MCF 10A (cell line): Measurements from ENCODE around the gene FABP3. TPM values are rescaled to one million over a fixed set of nuclear protein-coding genes. Genes with fewer than 3 reads are reported as not detected.

Experiments
- BruUV-seq: library from RNA; stranded (reverse); fragments of 400-500 nt; replicated peaks from 2 replicates; lab custom pipeline; 2021; lab: Mats Ljungman, UMichigan
- CTCF ChIA-PET: fragments of 300-600 bp; sonication (Branson Sonifier 250); formaldehyde crosslinking; extraction: SDS; loops from one replicate; lab custom pipeline; 2021; ENCODE audit warnings: antibody characterized with exemption, inconsistent platforms; lab: Yijun Ruan, JAX
- POLR2A ChIA-PET: fragments of 300-600, 350-650 bp; sonication (Branson Sonifier 250); formaldehyde crosslinking; extraction: SDS; loops from one replicate; lab custom pipeline; 2020; ENCODE audit warnings: antibody characterized with exemption, inconsistent platforms; lab: Yijun Ruan, JAX
- DNase-seq: peaks from one replicate; pipeline ENCODE4 v3.0.0-alpha.2; 2018; ENCODE audit not compliant: unreplicated experiment
- H3K27ac Mint-ChIP-seq: one replicate; pipeline ENCODE4 v1.8.0; 2022; ENCODE audit warnings: mild to moderate bottlenecking, low read depth, mixed read lengths; ENCODE audit not compliant: unreplicated experiment
- H3K27me3 Mint-ChIP-seq: one replicate; pipeline ENCODE4 v1.8.0; 2022; ENCODE audit warnings: mixed read lengths; ENCODE audit not compliant: insufficient read depth, unreplicated experiment
- H3K36me3 Mint-ChIP-seq: one replicate; pipeline ENCODE4 v1.8.0; 2022; ENCODE audit warnings: mild to moderate bottlenecking, moderate library complexity, mixed read lengths; ENCODE audit not compliant: insufficient read depth, unreplicated experiment
- H3K4me1 Mint-ChIP-seq: one replicate; pipeline ENCODE4 v1.8.0; 2022; ENCODE audit warnings: mixed read lengths; ENCODE audit not compliant: insufficient read depth, unreplicated experiment
- H3K4me3 Mint-ChIP-seq: one replicate; pipeline ENCODE4 v1.8.0; 2022; ENCODE audit warnings: mild to moderate bottlenecking, moderate library complexity, mixed read lengths; ENCODE audit not compliant: unreplicated experiment
- H3K9me3 Mint-ChIP-seq: one replicate; pipeline ENCODE4 v1.8.0; 2022; ENCODE audit warnings: mixed read lengths; ENCODE audit not compliant: unreplicated experiment
- CTCF ChIP-seq: fragments of 200-600 bp; IDR thresholded peaks from one replicate; pipeline ENCODE4 v1.8.0; 2022; ENCODE audit warnings: antibody characterized with exemption, mild to moderate bottlenecking; ENCODE audit not compliant: unreplicated experiment
- intact Hi-C: fragments of 100-400 bp; cut with micrococcal nuclease; formaldehyde crosslinking; loops from 2 replicates; pipeline ENCODE4 v1.14.1; 2022
- total RNA-seq: library from RNA; stranded (reverse); gene quantifications from 2 replicates; pipeline ENCODE4 v1.2.3, GENCODE V29; 2022

FABP3 gene
- total RNA-seq, 1 experiment from 2014 or later, result not detected

GRCh38 chr1:31326461-31326860, 46.4 kb downstream of the FABP3 start:
- peak overlapping the region; percentile 57 for H3K27ac Mint-ChIP-seq
- no peak overlapping the region for H3K4me3 Mint-ChIP-seq
- ChIA-PET POLR2A (interaction anchor here (1.0 to 1.4 kb wide), 4 partner anchors 9 to 30 kb away, joined by 3 to 5 read pairs (median 4); partner anchors contain the start of genes SNRNP40 and ZCCHC17), CTCF (interaction anchor here (1.0 to 2.6 kb wide), 4 partner anchors 9 to 164 kb away, joined by 3 to 13 read pairs (median 5); no protein-coding TSS in a partner anchor)
- BruUV-seq, result no TSS peak
- intact Hi-C loops, result no loop called here
- no peaks in the 10 kb centered on the region for H3K9me3 Mint-ChIP-seq
- H3K36me3 Mint-ChIP-seq, result peaks cover 13% of the 10 kb centered on the region
- peaks cover 12% of the 10 kb centered on the region for H3K4me1 Mint-ChIP-seq
- H3K27me3 Mint-ChIP-seq, result no peaks in the 10 kb centered on the region
- no peak for DNase-seq
- TF ChIP-seq CTCF, result no peak

DNA sequence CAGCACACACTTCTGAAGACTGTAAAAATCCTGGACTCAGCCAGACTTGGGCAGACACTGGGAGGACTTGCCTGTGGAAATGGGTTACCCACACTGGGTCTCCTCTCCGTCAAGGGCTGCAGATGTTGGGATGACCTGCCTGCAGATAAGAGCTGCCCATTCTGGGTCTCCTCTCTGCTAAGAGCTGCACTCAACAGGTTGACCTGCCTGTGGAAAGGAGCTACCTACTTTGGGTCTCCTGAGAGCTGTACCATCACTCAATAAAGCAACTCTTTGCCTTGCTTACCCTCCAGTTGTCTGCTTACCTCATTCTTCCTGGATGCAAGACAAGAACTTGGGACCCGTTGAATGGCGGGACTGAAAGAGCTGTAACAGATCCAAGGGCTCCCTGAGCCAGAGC, 47.9 kb downstream of the FABP3 start:
- POLR2A ChIA-PET, result no interaction called here
- no peak overlapping the region for H3K4me3 Mint-ChIP-seq
- TF ChIP-seq CTCF, result no peak
- no peak for DNase-seq
- H3K27ac Mint-ChIP-seq, result no peak overlapping the region
- H3K4me1 Mint-ChIP-seq, result peaks cover 12% of the 10 kb centered on the region
- intact Hi-C loops, result no loop called here
- H3K36me3 Mint-ChIP-seq, result peaks cover 19% of the 10 kb centered on the region
- no TSS peak for BruUV-seq
- no peaks in the 10 kb centered on the region for H3K27me3 Mint-ChIP-seq
- H3K9me3 Mint-ChIP-seq, result no peaks in the 10 kb centered on the region
- CTCF ChIA-PET, result interaction anchor here (1.7 to 2.6 kb wide), 2 partner anchors 11 to 141 kb away, joined by 6 to 13 read pairs; no protein-coding TSS in a partner anchor

DNA sequence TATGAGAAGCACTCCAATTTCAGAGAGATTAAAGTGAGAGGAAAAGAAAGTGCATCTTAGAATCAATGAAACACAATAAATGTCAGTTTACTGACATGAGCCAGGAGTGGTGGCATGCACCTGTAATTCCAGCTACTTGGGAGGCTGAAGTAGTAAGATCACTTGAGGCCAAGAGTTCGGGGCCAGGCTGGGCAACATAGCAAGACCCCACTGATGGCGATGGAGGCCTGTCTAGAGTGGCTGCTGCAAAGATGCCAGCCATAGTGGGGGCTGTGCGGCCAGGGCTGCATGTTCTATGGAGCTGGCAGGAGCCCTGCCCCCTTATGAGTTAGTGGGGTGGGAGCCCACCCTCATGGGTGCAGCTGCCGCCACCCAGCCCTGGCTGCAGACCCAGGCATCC, 48.8 kb downstream of the FABP3 start:
- no peak overlapping the region for H3K4me3 Mint-ChIP-seq
- H3K4me1 Mint-ChIP-seq, result peaks cover 12% of the 10 kb centered on the region
- no peaks in the 10 kb centered on the region for H3K9me3 Mint-ChIP-seq
- POLR2A ChIA-PET, result no interaction called here
- no peaks in the 10 kb centered on the region for H3K27me3 Mint-ChIP-seq
- H3K27ac Mint-ChIP-seq, result no peak overlapping the region
- DNase-seq, result no peak
- no TSS peak for BruUV-seq
- CTCF ChIA-PET, result no interaction called here
- no peak for TF ChIP-seq CTCF
- intact Hi-C loops, result no loop called here
- H3K36me3 Mint-ChIP-seq, result peaks cover 23% of the 10 kb centered on the region

DNA sequence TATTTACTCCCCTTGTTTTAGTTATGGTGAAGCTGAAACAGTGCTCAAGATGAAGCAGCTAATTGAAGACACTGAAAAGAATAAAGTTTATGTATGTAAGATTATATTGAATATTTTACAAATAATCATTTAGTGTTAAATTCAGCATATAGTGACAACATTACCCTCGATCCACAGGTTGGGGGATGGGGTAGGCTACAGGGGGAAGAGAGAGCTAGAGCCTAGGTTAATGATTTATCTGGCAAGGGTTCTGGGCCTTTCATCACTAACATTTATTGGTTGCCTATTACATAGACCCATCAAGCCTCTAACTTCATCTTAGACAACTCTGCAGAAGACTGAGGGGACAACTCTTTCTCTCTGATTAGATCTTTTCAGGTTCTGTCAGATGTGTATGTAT, 54.7 kb downstream of the FABP3 start:
- POLR2A ChIA-PET, result interaction anchor here (0.6 to 2.0 kb wide), 3 partner anchors 8 to 156 kb away, joined by 3 to 5 read pairs (median 4); no protein-coding TSS in a partner anchor
- Mint-ChIP-seq H3K4me3 (no peak overlapping the region), H3K27ac (no peak overlapping the region), H3K27me3 (no peaks in the 10 kb centered on the region), H3K9me3 (no peaks in the 10 kb centered on the region), H3K36me3 (peaks cover 63% of the 10 kb centered on the region), H3K4me1 (no peaks in the 10 kb centered on the region)
- intact Hi-C loops, result no loop called here
- no peak for TF ChIP-seq CTCF
- DNase-seq, result no peak
- no TSS peak for BruUV-seq
- CTCF ChIA-PET, result interaction anchor here (0.6 to 2.4 kb wide), 5 partner anchors 18 to 536 kb away, joined by 3 to 6 read pairs (median 3); no protein-coding TSS in a partner anchor
